ENCODE results near the gene TSPAN14.
"Not testable (repeated sequence)": the region's sequence is repeated elsewhere in the genome, so short reads cannot be mapped to it uniquely, and the experiment has no call there.

Gene TSPAN14

GRCh38 chr10:80539421-80540031, 85.4 kb downstream of the TSPAN14 start:
- DNase-seq (ENCODE audit: low read depth in 1 of 2, low spot score in 1 of 2) = no peak

GRCh38 chr10:80540136-80540535, 86.0 kb downstream of the TSPAN14 start:
- DNase-seq (ENCODE audit: low read depth in 1 of 2, low spot score in 1 of 2) = no peak

GRCh38 chr10:80540618-80540980, 86.5 kb downstream of the TSPAN14 start:
- DNase-seq (ENCODE audit: low read depth in 1 of 2, low spot score in 1 of 2) = no peak

GRCh38 chr10:80540981-80541750, 87.1 kb downstream of the TSPAN14 start:
- no peak for DNase-seq (ENCODE audit: low read depth in 1 of 2, low spot score in 1 of 2)

GRCh38 chr10:80542053-80542452, 87.9 kb downstream of the TSPAN14 start:
- DNase-seq (ENCODE audit: low read depth in 1 of 2, low spot score in 1 of 2) = no peak

- no peak for DNase-seq (ENCODE audit: low read depth in 1 of 2, low spot score in 1 of 2)
Measured at GRCh38 chr10:80542652-80543318, 88.7 kb downstream of the TSPAN14 start.

- not testable (repeated sequence) for DNase-seq (ENCODE audit: low read depth in 1 of 2, low spot score in 1 of 2)
Measured at GRCh38 chr10:80543319-80543672, 89.2 kb downstream of the TSPAN14 start.

- DNase-seq (ENCODE audit: low read depth in 1 of 2, low spot score in 1 of 2) = no peak
Measured at GRCh38 chr10:80544316-80544953, 90.3 kb downstream of the TSPAN14 start.

GRCh38 chr10:80545258-80545881, 91.3 kb downstream of the TSPAN14 start:
- no peak for DNase-seq (ENCODE audit: low read depth in 1 of 2, low spot score in 1 of 2)

GRCh38 chr10:80552151-80552646, 98.1 kb downstream of the TSPAN14 start:
- DNase-seq (ENCODE audit: low read depth in 1 of 2, low spot score in 1 of 2) = no peak

GRCh38 chr10:80553436-80553835, 99.3 kb downstream of the TSPAN14 start:
- DNase-seq (ENCODE audit: low read depth in 1 of 2, low spot score in 1 of 2) = no peak

GRCh38 chr10:80554050-80554449, 99.9 kb downstream of the TSPAN14 start:
- DNase-seq (ENCODE audit: low read depth in 1 of 2, low spot score in 1 of 2) = no peak

- no peak for DNase-seq (ENCODE audit: low read depth in 1 of 2, low spot score in 1 of 2)
Measured at GRCh38 chr10:80555415-80555814, 101.3 kb downstream of the TSPAN14 start.

GRCh38 chr10:80561950-80562349, 107.8 kb downstream of the TSPAN14 start:
- DNase-seq (ENCODE audit: low read depth in 1 of 2, low spot score in 1 of 2) = no peak

- DNase-seq (ENCODE audit: low read depth in 1 of 2, low spot score in 1 of 2) = no peak
Measured at GRCh38 chr10:80567292-80567691, 113.2 kb downstream of the TSPAN14 start.

GRCh38 chr10:80569131-80569895, 115.2 kb downstream of the TSPAN14 start:
- DNase-seq (ENCODE audit: low read depth in 1 of 2, low spot score in 1 of 2) = no peak

GRCh38 chr10:80571352-80571751, 117.2 kb downstream of the TSPAN14 start:
- DNase-seq (ENCODE audit: low read depth in 1 of 2, low spot score in 1 of 2) = no peak

- no peak for DNase-seq (ENCODE audit: low read depth in 1 of 2, low spot score in 1 of 2)
Measured at GRCh38 chr10:80579181-80579763, 125.2 kb downstream of the TSPAN14 start.

GRCh38 chr10:80579849-80580637, 125.9 kb downstream of the TSPAN14 start:
- DNase-seq (ENCODE audit: low read depth in 1 of 2, low spot score in 1 of 2) = no peak
